Measurements from ENCODE around the gene CNR2.

GRCh38 chr1:23848673-23849616 lies 64.2 kb downstream of the CNR2 start:
- TF ChIP-seq CTCF (IDR thresholded peaks at IDR 0.05) (no peak), POLR2A (IDR thresholded peaks at IDR 0.05) (no peak), POLR2AphosphoS5 (IDR thresholded peaks at IDR 0.05) (no peak)
